Measurements from ENCODE around the gene RBFOX2.

DNA sequence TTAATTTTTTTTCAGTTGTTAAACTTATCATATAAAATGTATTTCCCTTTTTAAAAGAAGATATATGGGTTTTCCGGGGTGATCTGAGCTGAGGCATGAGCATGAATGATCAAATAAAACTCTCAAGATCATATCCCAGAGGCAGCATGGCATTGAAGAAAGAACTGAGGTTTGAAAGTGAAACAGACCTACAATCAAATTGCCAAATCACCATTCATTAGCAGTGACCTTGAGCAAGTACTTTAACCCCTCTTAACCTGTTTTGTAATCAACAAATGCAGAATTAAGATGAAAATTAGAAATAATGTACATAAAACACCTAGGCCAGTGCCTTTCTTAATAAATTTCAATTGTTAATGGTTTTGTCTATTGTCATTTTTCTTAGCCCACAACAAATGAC is 116.0 kb downstream of the RBFOX2 start:
- TF ChIP-seq FOXP2 (optimal IDR thresholded peaks at IDR 0.05; ENCODE audit: borderline replicate concordance, extremely low read depth, extremely low read length, insufficient read depth): no peak
- TF ChIP-seq, protein P1, sequence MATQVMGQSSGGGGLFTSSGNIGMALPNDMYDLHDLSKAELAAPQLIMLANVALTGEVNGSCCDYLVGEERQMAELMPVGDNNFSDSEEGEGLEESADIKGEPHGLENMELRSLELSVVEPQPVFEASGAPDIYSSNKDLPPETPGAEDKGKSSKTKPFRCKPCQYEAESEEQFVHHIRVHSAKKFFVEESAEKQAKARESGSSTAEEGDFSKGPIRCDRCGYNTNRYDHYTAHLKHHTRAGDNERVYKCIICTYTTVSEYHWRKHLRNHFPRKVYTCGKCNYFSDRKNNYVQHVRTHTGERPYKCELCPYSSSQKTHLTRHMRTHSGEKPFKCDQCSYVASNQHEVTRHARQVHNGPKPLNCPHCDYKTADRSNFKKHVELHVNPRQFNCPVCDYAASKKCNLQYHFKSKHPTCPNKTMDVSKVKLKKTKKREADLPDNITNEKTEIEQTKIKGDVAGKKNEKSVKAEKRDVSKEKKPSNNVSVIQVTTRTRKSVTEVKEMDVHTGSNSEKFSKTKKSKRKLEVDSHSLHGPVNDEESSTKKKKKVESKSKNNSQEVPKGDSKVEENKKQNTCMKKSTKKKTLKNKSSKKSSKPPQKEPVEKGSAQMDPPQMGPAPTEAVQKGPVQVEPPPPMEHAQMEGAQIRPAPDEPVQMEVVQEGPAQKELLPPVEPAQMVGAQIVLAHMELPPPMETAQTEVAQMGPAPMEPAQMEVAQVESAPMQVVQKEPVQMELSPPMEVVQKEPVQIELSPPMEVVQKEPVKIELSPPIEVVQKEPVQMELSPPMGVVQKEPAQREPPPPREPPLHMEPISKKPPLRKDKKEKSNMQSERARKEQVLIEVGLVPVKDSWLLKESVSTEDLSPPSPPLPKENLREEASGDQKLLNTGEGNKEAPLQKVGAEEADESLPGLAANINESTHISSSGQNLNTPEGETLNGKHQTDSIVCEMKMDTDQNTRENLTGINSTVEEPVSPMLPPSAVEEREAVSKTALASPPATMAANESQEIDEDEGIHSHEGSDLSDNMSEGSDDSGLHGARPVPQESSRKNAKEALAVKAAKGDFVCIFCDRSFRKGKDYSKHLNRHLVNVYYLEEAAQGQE (IDR thresholded peaks at IDR 0.05; ENCODE audit: insufficient read depth in 1 of 2, low read depth in 2 of 2, low read length in 2 of 2): no peak
- TF ChIP-seq POLR2AphosphoS5 (IDR thresholded peaks at IDR 0.05; ENCODE audit: low read depth, low read length): no peak
